NCI-H2196 (cell line): ENCODE measurements around the gene CDH13.

Experiments used
- DNase-seq: peaks from one replicate; lab custom pipeline; 2025; ENCODE audit not compliant: unreplicated experiment; lab: John Stamatoyannopoulos, UW

Gene CDH13

GRCh38 chr16:82684256-82684655 is 57.5 kb downstream of the CDH13 start:
- no peak for DNase-seq

GRCh38 chr16:82685526-82685925 is 58.8 kb downstream of the CDH13 start:
- no peak for DNase-seq

GRCh38 chr16:82694239-82694874 is 67.6 kb downstream of the CDH13 start:
- no peak for DNase-seq

GRCh38 chr16:82695806-82696205 is 69.0 kb downstream of the CDH13 start:
- no peak for DNase-seq

GRCh38 chr16:82699260-82699659 is 72.5 kb downstream of the CDH13 start:
- DNase-seq: no peak

GRCh38 chr16:82699711-82700495 is 73.1 kb downstream of the CDH13 start:
- DNase-seq: no peak

- no peak for DNase-seq
These were observed 73.9 kb downstream of the CDH13 start for GRCh38 chr16:82700541-82701235.

- no peak for DNase-seq
These were observed 74.7 kb downstream of the CDH13 start for GRCh38 chr16:82701442-82701955.

- no peak for DNase-seq
These were observed 76.4 kb downstream of the CDH13 start for GRCh38 chr16:82703161-82703560.

GRCh38 chr16:82703871-82704768 is 77.4 kb downstream of the CDH13 start:
- no peak for DNase-seq

- no peak for DNase-seq
These were observed 83.2 kb downstream of the CDH13 start for GRCh38 chr16:82709987-82710386.

- DNase-seq: no peak
These were observed 87.0 kb downstream of the CDH13 start for GRCh38 chr16:82713778-82714177.

GRCh38 chr16:82715160-82715559 is 88.4 kb downstream of the CDH13 start:
- DNase-seq: no peak

- no peak for DNase-seq
These were observed 89.1 kb downstream of the CDH13 start for GRCh38 chr16:82715833-82716232.

GRCh38 chr16:82716361-82716855 is 89.6 kb downstream of the CDH13 start:
- DNase-seq: no peak

- DNase-seq: no peak
These were observed 93.6 kb downstream of the CDH13 start for GRCh38 chr16:82720414-82720813.

- no peak for DNase-seq
These were observed 99.5 kb downstream of the CDH13 start for GRCh38 chr16:82726306-82726705.

GRCh38 chr16:82728901-82729300 is 102.1 kb downstream of the CDH13 start:
- no peak for DNase-seq

- DNase-seq: no peak
These were observed 104.1 kb downstream of the CDH13 start for GRCh38 chr16:82730901-82731300.

GRCh38 chr16:82732461-82732860 is 105.7 kb downstream of the CDH13 start:
- DNase-seq: no peak

- DNase-seq: no peak
These were observed 108.4 kb downstream of the CDH13 start for GRCh38 chr16:82735186-82735585.
